Ovary (tissue), 9 donors: Measurements from ENCODE around the gene PRELID3B. TPM values are rescaled to one million over a fixed set of nuclear protein-coding genes. Genes with fewer than 3 reads are reported as not detected.

Experiments used
- DNase-seq, 5 donors: peaks; one replicate each; pipeline ENCODE4 v3.0.0-alpha.2; 2019 to 2020
- H3K27ac ChIP-seq, 2 donors: fragments of 200-600 bp; one replicate each; pipeline versions ENCODE4 v1.5.1 to v1.8.0; 2019 to 2022
- H3K27me3 ChIP-seq: fragments of 200-600 bp; one replicate; pipeline ENCODE4 v1.8.0; 2022
- H3K36me3 ChIP-seq: fragments of 200-600 bp; sonication (generic); one replicate; pipeline ENCODE4 v1.5.1; 2019
- H3K4me1 ChIP-seq: one replicate; pipeline ENCODE4 v1.8.1; 2013; ENCODE audit warnings: mild to moderate bottlenecking, moderate library complexity; ENCODE audit not compliant: insufficient read depth
- H3K4me3 ChIP-seq: fragments of 200-600 bp; sonication (generic); one replicate; pipeline ENCODE4 v1.5.1; 2017
- H3K9me3 ChIP-seq, 2 donors: fragments of 200-600 bp in 1 of 2; sonication (generic) in 1 of 2; one replicate each; pipeline versions ENCODE4 v1.5.1 to v1.8.1; 2013 to 2019; ENCODE audit warnings: mild to moderate bottlenecking in 1 of 2, moderate library complexity in 1 of 2
- CTCF ChIP-seq, 3 donors: fragments of 450-650 bp in 2 of 3; fragments of 200-600 bp in 1 of 3; IDR thresholded peaks; one replicate each; pipeline versions ENCODE4 v1.5.1 to v1.8.0; 2016 to 2022; ENCODE audit warnings: antibody characterized with exemption in 3 of 3, mild to moderate bottlenecking in 1 of 3
- EP300 ChIP-seq: sonication (generic); formaldehyde crosslinking; IDR thresholded peaks from one replicate; pipeline ENCODE4 v1.6.1; 2017; ENCODE audit warnings: antibody characterized with exemption
- POLR2A ChIP-seq: fragments of 450-650 bp; IDR thresholded peaks from one replicate; pipeline ENCODE4 v1.6.1; 2017; ENCODE audit warnings: antibody characterized with exemption, mild to moderate bottlenecking, moderate library complexity
- WGBS, 3 donors: extraction: QIAGEN DNeasy Blood & Tissue Kit in 1 of 3; methylation state at CpG; one replicate each; pipeline versions ENCODE4 v1.1.5 to v1.1.7; 2013 to 2017; 5-methylcytosine and 5-hydroxymethylcytosine counted together
- intact Hi-C, 4 donors: fragments of 100-400 bp; cut with DNase I; formaldehyde crosslinking; loops; one replicate each; pipeline versions ENCODE4 v1.11.0 to v1.15.1; 2022 to 2023
- polyA plus RNA-seq, 2 donors: library from polyadenylated mRNA; stranded (reverse); fragments of 200-250 nt in 1 of 2; fragments of 350-450 nt in 1 of 2; fragmentation: Illumina TruSeq in 1 of 2; extraction: RNeasy Lipid Tissue Mini Kit (QIAGEN cat#74804) in 1 of 2; gene quantifications; one replicate each; pipeline ENCODE4 v1.2.3, GENCODE V29; 2013 to 2014
- total RNA-seq, 7 donors: library from RNA; depleted of rRNA in 2 of 7; stranded (reverse); fragments of >200 nt in 2 of 7; fragmentation: NEBNext Ultra II Directional in 3 of 7; extraction: Animal tissue kit (Norgen Biotek cat#: 25700) in 3 of 7; gene quantifications; one replicate each; pipeline versions ENCODE4 v1.1.0 to v1.2.4, GENCODE V29; 2016 to 2023
- donor health status: DM: no; HTN: no; CAD: no; lungs with moderate emphysema.
- donor health status: DM: no; HTN: no; CAD: no.
- donor health status: Bipolar disorder and iron deficiency.
- donor health status: DM: yes; HTN: yes; CAD: no.
- donor health status: DM: no; HTN: no; CAD: no.
- donor health status: DM: yes; HTN: yes; CAD: no.

PRELID3B gene
- total and polyA plus RNA-seq, 9 donors, result 16.8 to 40.8 (median 29.2) TPM

DNA sequence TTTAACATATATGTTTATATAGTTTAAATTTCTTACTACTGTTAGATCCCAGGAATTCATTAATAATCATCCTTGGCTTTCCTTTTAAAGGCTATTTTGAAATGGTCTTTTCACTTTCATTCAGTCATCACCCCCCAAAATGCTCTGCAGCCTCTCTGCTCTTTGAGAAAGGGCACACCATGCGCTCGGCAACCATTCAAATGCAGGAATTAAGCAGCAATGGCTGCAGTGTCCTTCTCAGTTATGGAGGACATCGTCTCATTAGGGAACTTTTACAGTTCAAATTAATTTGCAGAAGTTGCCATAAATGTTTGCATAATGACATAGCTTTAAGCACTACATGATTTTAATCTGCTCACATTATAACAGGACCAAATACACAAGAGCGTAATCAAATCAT is 17.1 kb downstream of the PRELID3B start:
- DNase-seq, result no peak
- Histone ChIP-seq H3K36me3 (no peaks in the 10 kb centered on the region), H3K9me3 (no peaks in the 10 kb centered on the region), H3K4me1 (peaks cover 2% of the 10 kb centered on the region), H3K4me3 (no peak overlapping the region), H3K27me3 (no peaks in the 10 kb centered on the region), H3K27ac (no peak overlapping the region)
- TF ChIP-seq POLR2A, result no peak
- no peak for TF ChIP-seq CTCF (IDR thresholded peaks at IDR 0.05)
- TF ChIP-seq EP300, result no peak
- 94 to 97% (median 95%) methylated on average over 4 of the region's 4 CpGs for WGBS, 3 donors
- intact Hi-C loops, result no loop called here

DNA sequence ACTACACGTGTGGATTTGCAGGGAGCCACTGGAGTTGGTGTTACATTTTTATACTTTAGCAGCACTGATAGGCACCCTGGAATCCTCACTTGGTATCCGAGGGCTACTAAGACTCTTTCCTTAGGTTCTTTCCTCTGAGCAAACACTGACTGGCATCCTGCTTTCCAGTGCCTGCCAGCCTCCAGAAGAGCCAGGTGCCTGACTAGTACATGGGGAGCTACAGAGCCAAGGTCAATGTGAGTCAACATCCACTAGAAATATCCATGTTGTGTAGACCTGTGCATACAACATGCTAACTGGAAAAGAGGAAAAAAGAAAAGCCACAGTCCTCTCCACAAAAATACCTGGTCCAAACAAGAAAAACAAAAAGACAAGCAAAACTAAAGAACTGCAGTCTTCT is 17.5 kb downstream of the PRELID3B start:
- WGBS, 3 donors, result 49 to 76% (median 61%) methylated on average over 2 of the region's 2 CpGs
- intact Hi-C loops, result no loop called here
- no peaks in the 10 kb centered on the region for H3K36me3 ChIP-seq
- H3K4me3 ChIP-seq, result no peak overlapping the region
- no peaks in the 10 kb centered on the region for H3K9me3 ChIP-seq
- H3K27ac ChIP-seq, result no peak overlapping the region
- no peaks in the 10 kb centered on the region for H3K27me3 ChIP-seq
- TF ChIP-seq CTCF (IDR thresholded peaks at IDR 0.05) (no peak), POLR2A (no peak), EP300 (no peak)
- DNase-seq, result no peak
- H3K4me1 ChIP-seq, result peaks cover 2% of the 10 kb centered on the region

GRCh38 chr20:59024111-59024530 is 18.5 kb downstream of the PRELID3B start:
- no peak for DNase-seq
- H3K36me3 ChIP-seq, result no peaks in the 10 kb centered on the region

DNA sequence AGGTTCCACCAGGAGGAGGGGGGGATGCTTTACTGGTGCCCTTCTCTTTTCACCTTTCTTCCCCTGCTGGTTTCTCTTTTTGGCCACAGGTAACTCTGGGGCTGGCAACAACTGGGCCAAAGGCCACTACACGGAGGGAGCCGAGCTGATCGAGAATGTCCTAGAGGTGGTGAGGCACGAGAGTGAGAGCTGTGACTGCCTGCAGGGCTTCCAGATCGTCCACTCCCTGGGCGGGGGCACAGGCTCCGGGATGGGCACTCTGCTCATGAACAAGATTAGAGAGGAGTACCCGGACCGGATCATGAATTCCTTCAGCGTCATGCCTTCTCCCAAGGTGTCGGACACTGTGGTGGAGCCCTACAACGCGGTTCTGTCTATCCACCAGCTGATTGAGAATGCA is 19.0 kb downstream of the PRELID3B start:
- WGBS, 3 donors, result 95 to 96% (median 96%) methylated on average over 13 of the region's 13 CpGs
- TF ChIP-seq POLR2A, result no peak
- no peak for TF ChIP-seq EP300
- no peak for TF ChIP-seq CTCF (IDR thresholded peaks at IDR 0.05)
- Histone ChIP-seq H3K4me3 (no peak overlapping the region), H3K27me3 (no peaks in the 10 kb centered on the region), H3K4me1 (no peaks in the 10 kb centered on the region), H3K27ac (no peak overlapping the region), H3K9me3 (no peaks in the 10 kb centered on the region), H3K36me3 (no peaks in the 10 kb centered on the region)
- DNase-seq, result no peak
- intact Hi-C loops, result no loop called here

More at GRCh38 chr20:59024111-59024530, 18.5 kb downstream of the PRELID3B start:
- peaks cover 2% of the 10 kb centered on the region for H3K4me1 ChIP-seq
- intact Hi-C loops, result no loop called here
- TF ChIP-seq CTCF (IDR thresholded peaks at IDR 0.05), result no peak
- no peak overlapping the region for H3K27ac ChIP-seq
- 94 to 97% (median 95%) methylated on average over 24 of the region's 24 CpGs for WGBS, 3 donors
- H3K9me3 ChIP-seq, result no peaks in the 10 kb centered on the region
- no peaks in the 10 kb centered on the region for H3K27me3 ChIP-seq
- no peak overlapping the region for H3K4me3 ChIP-seq

DNA sequence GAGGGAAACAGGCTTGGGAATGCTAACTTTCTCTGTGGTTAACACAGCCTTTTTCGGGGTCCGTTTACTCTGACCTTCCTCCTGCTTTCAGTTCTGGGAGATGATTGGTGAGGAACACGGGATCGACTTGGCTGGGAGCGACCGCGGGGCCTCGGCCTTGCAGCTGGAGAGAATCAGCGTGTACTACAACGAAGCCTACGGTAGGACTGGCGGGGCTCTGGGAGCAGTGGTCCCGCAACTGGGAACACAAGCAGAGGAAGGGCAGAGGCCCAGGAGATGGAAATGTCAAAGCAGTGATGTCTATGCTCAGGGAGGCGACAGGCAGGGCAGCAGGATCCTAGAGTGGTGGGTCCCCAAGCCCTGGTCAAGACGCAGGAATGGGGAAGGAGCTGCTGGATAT is 19.8 kb downstream of the PRELID3B start:
- TF ChIP-seq CTCF (IDR thresholded peaks at IDR 0.05) (no peak), POLR2A (no peak), EP300 (no peak)
- no peak overlapping the region for H3K4me3 ChIP-seq
- no peak overlapping the region for H3K27ac ChIP-seq
- intact Hi-C loops, result no loop called here
- no peaks in the 10 kb centered on the region for H3K27me3 ChIP-seq
- WGBS, 3 donors, result 61 to 81% (median 76%) methylated on average over 15 of the region's 15 CpGs
- H3K4me1 ChIP-seq, result no peaks in the 10 kb centered on the region
- no peaks in the 10 kb centered on the region for H3K9me3 ChIP-seq
- DNase-seq, result no peak
- no peaks in the 10 kb centered on the region for H3K36me3 ChIP-seq
